KMS-11 (cell line): ENCODE measurements around the gene LDLR.

ENCODE experiments used
- H2AFZ ChIP-seq: fragments of 200-600 bp; sonication (generic); 2 replicates; pipeline ENCODE4 v1.6.1; 2016; ENCODE audit warnings: antibody characterized with exemption, mixed run types, low read depth
- H3K27ac ChIP-seq: fragments of 200-600 bp; sonication (generic); 2 replicates; pipeline ENCODE4 v1.6.1; 2016; ENCODE audit warnings: mild to moderate bottlenecking, mixed run types
- H3K27me3 ChIP-seq: fragments of 200-600 bp; sonication (generic); 2 replicates; pipeline ENCODE4 v1.6.1; 2017; ENCODE audit warnings: mild to moderate bottlenecking, low read depth, mixed run types, moderate library complexity; ENCODE audit not compliant: insufficient read depth
- H3K36me3 ChIP-seq: fragments of 200-600 bp; sonication (generic); 2 replicates; pipeline ENCODE4 v1.6.1; 2017; ENCODE audit warnings: mild to moderate bottlenecking, mixed run types; ENCODE audit not compliant: insufficient read depth
- H3K4me1 ChIP-seq: fragments of 200-600 bp; sonication (generic); 2 replicates; pipeline ENCODE4 v1.6.1; 2016; ENCODE audit warnings: mild to moderate bottlenecking, low read depth, mixed run types; ENCODE audit not compliant: poor library complexity, severe bottlenecking
- H3K4me2 ChIP-seq: fragments of 200-600 bp; sonication (generic); 2 replicates; pipeline ENCODE4 v1.7.0; 2016; ENCODE audit warnings: mild to moderate bottlenecking, mixed run types
- H3K4me3 ChIP-seq: fragments of 200-600 bp; sonication (generic); IDR thresholded peaks from 2 replicates; pipeline ENCODE4 v1.6.1; 2017; ENCODE audit warnings: low read depth, low read length, mixed read lengths; ENCODE audit not compliant: insufficient read depth
- H3K79me2 ChIP-seq: fragments of 200-600 bp; sonication (generic); 2 replicates; pipeline ENCODE4 v1.6.1; 2016; ENCODE audit warnings: low read depth, mixed run types; ENCODE audit not compliant: insufficient read depth
- H3K9ac ChIP-seq: fragments of 200-600 bp; sonication (generic); 2 replicates; pipeline ENCODE4 v1.6.1; 2016; ENCODE audit warnings: mild to moderate bottlenecking, mixed run types
- H4K20me1 ChIP-seq: fragments of 200-600 bp; sonication (generic); 2 replicates; pipeline ENCODE4 v1.6.1; 2016; ENCODE audit warnings: mild to moderate bottlenecking, mixed run types; ENCODE audit not compliant: insufficient read depth
- CTCF ChIP-seq: fragments of 200-600 bp; sonication (generic); conservative IDR thresholded peaks from 2 replicates; pipeline ENCODE4 v1.6.1; 2017; ENCODE audit warnings: low read depth, mild to moderate bottlenecking, antibody characterized with exemption, low read length, moderate library complexity, mixed read lengths

LDLR gene

GRCh38 chr19:11148001-11148400 is 58.7 kb downstream of the LDLR start:
- Histone ChIP-seq H3K27ac (no peak overlapping the region), H3K9ac (no peak overlapping the region), H4K20me1 (no peaks in the 10 kb centered on the region), H3K4me3 (no peak overlapping the region), H3K4me1 (no peaks in the 10 kb centered on the region), H3K4me2 (no peak overlapping the region), H3K79me2 (peaks cover 20% of the 10 kb centered on the region), H3K27me3 (no peaks in the 10 kb centered on the region), H3K36me3 (no peaks in the 10 kb centered on the region; the same call in 1 of the 2 replicates), H2AFZ (no peak overlapping the region)
- no peak for TF ChIP-seq CTCF

- Histone ChIP-seq H3K4me3 (no peak overlapping the region), H3K27ac (no peak overlapping the region), H3K79me2 (peaks cover 46% of the 10 kb centered on the region), H3K27me3 (no peaks in the 10 kb centered on the region), H3K9ac (no peak overlapping the region), H3K4me2 (no peak overlapping the region), H3K4me1 (peaks cover 10% of the 10 kb centered on the region), H2AFZ (no peak overlapping the region), H4K20me1 (no peaks in the 10 kb centered on the region), H3K36me3 (no peaks in the 10 kb centered on the region)
- no peak for TF ChIP-seq CTCF
These were observed 61.9 kb downstream of the LDLR start for GRCh38 chr19:11151181-11151580.

- Histone ChIP-seq H3K79me2 (peaks cover 46% of the 10 kb centered on the region), H3K4me3 (no peak overlapping the region), H2AFZ (no peak overlapping the region), H3K4me2 (no peak overlapping the region), H3K27ac (no peak overlapping the region), H3K4me1 (peaks cover 13% of the 10 kb centered on the region), H3K36me3 (no peaks in the 10 kb centered on the region), H4K20me1 (no peaks in the 10 kb centered on the region), H3K27me3 (no peaks in the 10 kb centered on the region), H3K9ac (no peak overlapping the region)
- TF ChIP-seq CTCF = no peak
These were observed 63.2 kb downstream of the LDLR start for GRCh38 chr19:11152318-11153062.

GRCh38 chr19:11154683-11155047 is 65.4 kb downstream of the LDLR start:
- no peaks in the 10 kb centered on the region for H3K36me3 ChIP-seq

More at GRCh38 chr19:11154683-11155047, 65.4 kb downstream of the LDLR start:
- H3K4me3 ChIP-seq = no peak overlapping the region
- H3K4me2 ChIP-seq = peak overlapping the region; percentile 77
- H4K20me1 ChIP-seq = no peaks in the 10 kb centered on the region
- no peak overlapping the region for H3K27ac ChIP-seq
- H3K9ac ChIP-seq = peak overlapping the region; percentile 81; the same call in 1 of the 2 replicates
- H3K79me2 ChIP-seq = peaks cover 42% of the 10 kb centered on the region
- H3K4me1 ChIP-seq = peaks cover 13% of the 10 kb centered on the region
- no peak for TF ChIP-seq CTCF
- H3K27me3 ChIP-seq = no peaks in the 10 kb centered on the region
- no peak overlapping the region for H2AFZ ChIP-seq
